Measurements from ENCODE around the gene TUBG2. TPM values are rescaled to one million over a fixed set of nuclear protein-coding genes. Genes with fewer than 3 reads are reported as not detected.
"Not testable (repeated sequence)": the region's sequence is repeated elsewhere in the genome, so short reads cannot be mapped to it uniquely, and the experiment has no call there.

TUBG2 gene
- total RNA-seq, 1 donor: 13.8 TPM

- H3K4me3 ChIP-seq (ENCODE audit: insufficient read depth, low read length): no peak overlapping the region
- peaks cover 14% of the 10 kb centered on the region for H3K79me2 ChIP-seq (ENCODE audit: insufficient read depth, low read length)
- peaks cover 16% of the 10 kb centered on the region for H3K4me1 ChIP-seq (ENCODE audit: insufficient read depth, low read length)
- H3K27ac ChIP-seq (ENCODE audit: low read depth, low read length): peak overlapping the region; percentile 1
- peaks cover 3% of the 10 kb centered on the region for H4K20me1 ChIP-seq (ENCODE audit: insufficient read depth, low read length)
- no peak overlapping the region for H2AFZ ChIP-seq (ENCODE audit: low read length)
- peak overlapping the region; percentile 49 for H3K4me2 ChIP-seq (ENCODE audit: insufficient read depth, low read length)
- peaks cover 31% of the 10 kb centered on the region for H3K36me3 ChIP-seq (ENCODE audit: insufficient read depth, low read length)
- DNase-seq (ENCODE audit: insufficient read length, low spot score, missing footprints): peak; percentile 94
- no peak for TF ChIP-seq CTCF (IDR thresholded peaks at IDR 0.05; ENCODE audit: extremely low read depth, low read depth, low read length)
- no peaks in the 10 kb centered on the region for H3K27me3 ChIP-seq (ENCODE audit: insufficient read depth, low read length)
- no peaks in the 10 kb centered on the region for H3K9me3 ChIP-seq (ENCODE audit: low read depth, low read length)
Observed at GRCh38 chr17:42660692-42661345, 1.7 kb downstream of the TUBG2 start.

GRCh38 chr17:42665581-42666001, 6.5 kb downstream of the TUBG2 start:
- Histone ChIP-seq H3K9me3 (ENCODE audit: low read depth, low read length) (no peaks in the 10 kb centered on the region), H2AFZ (ENCODE audit: low read length) (no peak overlapping the region), H3K79me2 (ENCODE audit: insufficient read depth, low read length) (peaks cover 9% of the 10 kb centered on the region), H3K27me3 (ENCODE audit: insufficient read depth, low read length) (no peaks in the 10 kb centered on the region), H3K4me1 (ENCODE audit: insufficient read depth, low read length) (peaks cover 22% of the 10 kb centered on the region), H3K4me3 (ENCODE audit: insufficient read depth, low read length) (no peak overlapping the region), H3K27ac (ENCODE audit: low read depth, low read length) (no peak overlapping the region), H3K4me2 (ENCODE audit: insufficient read depth, low read length) (no peak overlapping the region), H4K20me1 (ENCODE audit: insufficient read depth, low read length) (peaks cover 9% of the 10 kb centered on the region), H3K36me3 (ENCODE audit: insufficient read depth, low read length) (peaks cover 63% of the 10 kb centered on the region)
- TF ChIP-seq CTCF (IDR thresholded peaks at IDR 0.05; ENCODE audit: extremely low read depth, low read depth, low read length): no peak
- DNase-seq (ENCODE audit: insufficient read length, low spot score, missing footprints): peak; percentile 22

GRCh38 chr17:42666126-42666525, 7.0 kb downstream of the TUBG2 start:
- peaks cover 17% of the 10 kb centered on the region for H3K4me1 ChIP-seq (ENCODE audit: insufficient read depth, low read length)
- not testable (repeated sequence) for H3K27ac ChIP-seq (ENCODE audit: low read depth, low read length); DNase-seq (ENCODE audit: insufficient read length, low spot score, missing footprints); H3K4me3 ChIP-seq (ENCODE audit: insufficient read depth, low read length); H2AFZ ChIP-seq (ENCODE audit: low read length); H3K9me3 ChIP-seq (ENCODE audit: low read depth, low read length); H3K27me3 ChIP-seq (ENCODE audit: insufficient read depth, low read length); H3K4me2 ChIP-seq (ENCODE audit: insufficient read depth, low read length); H3K79me2 ChIP-seq (ENCODE audit: insufficient read depth, low read length)
- H4K20me1 ChIP-seq (ENCODE audit: insufficient read depth, low read length): peaks cover 11% of the 10 kb centered on the region
- H3K36me3 ChIP-seq (ENCODE audit: insufficient read depth, low read length): peaks cover 66% of the 10 kb centered on the region

GRCh38 chr17:42667088-42667951, 8.2 kb downstream of the TUBG2 start:
- no peak overlapping the region for H2AFZ ChIP-seq (ENCODE audit: low read length)
- peak; percentile 100 for DNase-seq (ENCODE audit: insufficient read length, low spot score, missing footprints)
- H3K4me2 ChIP-seq (ENCODE audit: insufficient read depth, low read length): no peak overlapping the region
- no peaks in the 10 kb centered on the region for H3K9me3 ChIP-seq (ENCODE audit: low read depth, low read length)
- H3K27me3 ChIP-seq (ENCODE audit: insufficient read depth, low read length): no peaks in the 10 kb centered on the region
- H3K4me1 ChIP-seq (ENCODE audit: insufficient read depth, low read length): peaks cover 15% of the 10 kb centered on the region
- no peak for TF ChIP-seq CTCF (IDR thresholded peaks at IDR 0.05; ENCODE audit: extremely low read depth, low read depth, low read length)
- no peak overlapping the region for H3K4me3 ChIP-seq (ENCODE audit: insufficient read depth, low read length)
- peak overlapping the region; percentile 26 for H3K27ac ChIP-seq (ENCODE audit: low read depth, low read length)
- H3K79me2 ChIP-seq (ENCODE audit: insufficient read depth, low read length): peaks cover 2% of the 10 kb centered on the region
- peaks cover 65% of the 10 kb centered on the region for H3K36me3 ChIP-seq (ENCODE audit: insufficient read depth, low read length)
- peaks cover 16% of the 10 kb centered on the region for H4K20me1 ChIP-seq (ENCODE audit: insufficient read depth, low read length)

Measured in osteoblast (primary cell).